Measurements from ENCODE around the gene GMEB2.
"Not testable (repeated sequence)": the region's sequence is repeated elsewhere in the genome, so short reads cannot be mapped to it uniquely, and the experiment has no call there.

GMEB2 gene

GRCh38 chr20:63610581-63611435 lies 16.1 kb downstream of the GMEB2 start:
- no peak for DNase-seq

GRCh38 chr20:63606686-63607085 lies 20.2 kb downstream of the GMEB2 start:
- no peak for DNase-seq

GRCh38 chr20:63602321-63602720 lies 24.6 kb downstream of the GMEB2 start:
- no peak for DNase-seq

- not testable (repeated sequence) for DNase-seq
These were observed 25.2 kb downstream of the GMEB2 start for GRCh38 chr20:63601679-63602078.

- no peak for DNase-seq
These were observed 27.4 kb downstream of the GMEB2 start for GRCh38 chr20:63599396-63600050.

- no peak for DNase-seq
These were observed 28.2 kb downstream of the GMEB2 start for GRCh38 chr20:63598479-63599395.

GRCh38 chr20:63597651-63598478 lies 29.0 kb downstream of the GMEB2 start:
- DNase-seq: no peak

GRCh38 chr20:63596423-63596822 lies 30.5 kb downstream of the GMEB2 start:
- DNase-seq: no peak

GRCh38 chr20:63595416-63596127 lies 31.3 kb downstream of the GMEB2 start:
- DNase-seq: no peak

- no peak for DNase-seq
These were observed 32.8 kb downstream of the GMEB2 start for GRCh38 chr20:63594043-63594561.

- no peak for DNase-seq
These were observed 34.2 kb downstream of the GMEB2 start for GRCh38 chr20:63592661-63593060.

GRCh38 chr20:63591786-63592355 lies 35.0 kb downstream of the GMEB2 start:
- DNase-seq: no peak

GRCh38 chr20:63591147-63591533 lies 35.8 kb downstream of the GMEB2 start:
- no peak for DNase-seq

- DNase-seq: no peak
These were observed 36.4 kb downstream of the GMEB2 start for GRCh38 chr20:63590218-63591146.

- no peak for DNase-seq
These were observed 37.4 kb downstream of the GMEB2 start for GRCh38 chr20:63589261-63590217.

GRCh38 chr20:63588641-63589041 lies 38.3 kb downstream of the GMEB2 start:
- DNase-seq: no peak

- DNase-seq: no peak
These were observed 38.9 kb downstream of the GMEB2 start for GRCh38 chr20:63587776-63588591.

GRCh38 chr20:63587256-63587655 lies 39.6 kb downstream of the GMEB2 start:
- DNase-seq: no peak

Measured in NCI-H510A treated with DMSO at 0.1 percent for 48 hours (cell line).